ENCODE data around the gene NLGN3. TPM values are rescaled to one million over a fixed set of nuclear protein-coding genes. Genes with fewer than 3 reads are reported as not detected.
A peak's percentile ranks its signal among the peaks of the same experiment; 100 is the strongest.
"Not testable (repeated sequence)": the region's sequence is repeated elsewhere in the genome, so short reads cannot be mapped to it uniquely, and the experiment has no call there.

Gene NLGN3
- total RNA-seq, 1 donor from 2014 or later = 0.24 TPM

DNA sequence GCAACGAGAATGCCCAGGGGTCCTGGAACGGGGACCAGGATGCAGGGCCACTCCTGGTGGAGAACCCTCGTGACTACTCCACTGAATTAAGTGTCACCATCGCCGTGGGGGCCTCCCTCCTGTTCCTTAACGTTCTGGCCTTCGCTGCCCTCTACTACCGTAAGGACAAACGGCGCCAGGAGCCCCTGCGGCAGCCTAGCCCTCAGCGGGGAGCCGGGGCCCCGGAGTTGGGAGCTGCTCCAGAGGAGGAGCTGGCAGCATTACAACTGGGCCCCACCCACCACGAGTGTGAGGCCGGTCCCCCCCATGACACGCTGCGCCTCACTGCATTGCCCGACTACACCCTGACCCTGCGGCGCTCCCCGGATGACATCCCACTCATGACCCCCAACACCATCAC lies 24.9 kb downstream of the NLGN3 start:
- no peak for DNase-seq (ENCODE audit: low read depth)

DNA sequence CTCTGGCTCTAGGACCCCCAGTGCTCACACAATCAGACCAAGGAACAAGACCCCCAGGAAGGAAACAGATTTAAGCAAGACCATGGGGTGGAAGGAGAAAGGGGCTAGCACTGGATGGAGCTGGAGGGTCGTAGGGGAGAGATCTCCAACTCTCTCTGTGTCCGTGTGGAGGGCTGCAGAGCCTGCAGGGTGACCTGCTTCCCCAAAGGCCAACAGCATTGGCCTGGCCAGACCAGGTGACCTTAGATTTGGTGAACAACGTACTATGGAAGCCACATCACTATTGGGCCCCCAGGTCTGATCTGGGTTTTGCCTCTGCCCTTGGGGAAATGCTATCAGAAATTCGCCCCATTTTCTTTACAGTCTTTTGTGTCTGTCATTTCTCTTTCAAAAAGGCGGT lies 26.0 kb downstream of the NLGN3 start:
- no peak for DNase-seq (ENCODE audit: low read depth)

DNA sequence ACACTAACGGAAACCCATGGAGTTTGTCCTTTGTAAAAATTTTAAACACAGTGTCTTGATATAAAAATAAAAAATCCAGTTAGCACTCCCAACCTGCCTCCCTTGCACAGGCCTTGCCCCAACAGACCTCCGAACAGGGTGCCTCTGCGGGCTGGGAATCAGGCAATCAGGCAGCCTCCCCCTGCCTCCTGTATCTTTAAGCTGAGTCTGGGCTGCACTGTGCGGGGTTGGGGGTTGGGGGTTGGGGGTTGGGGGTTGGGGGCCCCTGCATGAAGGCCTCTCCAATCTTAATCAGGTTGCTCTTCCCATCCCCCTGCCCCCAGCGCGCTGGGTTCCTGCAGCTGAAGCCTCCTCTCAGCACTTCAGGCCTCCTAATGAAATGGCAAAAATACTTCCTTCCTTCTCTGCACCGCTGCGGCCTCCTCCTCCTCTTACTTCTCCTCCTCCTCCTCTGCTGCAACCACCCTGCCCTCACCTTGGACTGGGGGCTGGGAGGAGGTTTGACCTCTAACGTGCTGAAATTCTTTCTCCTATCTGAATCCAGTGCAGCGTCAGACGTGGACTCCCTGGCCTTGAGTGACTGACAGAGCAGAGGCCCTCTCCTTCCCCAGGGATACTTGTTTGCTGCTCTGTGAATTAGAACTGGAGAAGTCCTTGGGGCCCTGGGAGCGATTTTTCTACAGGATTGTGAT lies 26.6 kb downstream of the NLGN3 start:
- DNase-seq (ENCODE audit: low read depth) = no peak

- no peak for DNase-seq (ENCODE audit: low read depth)
Measured at GRCh38 chrX:71173440-71173839, 28.8 kb downstream of the NLGN3 start.

DNA sequence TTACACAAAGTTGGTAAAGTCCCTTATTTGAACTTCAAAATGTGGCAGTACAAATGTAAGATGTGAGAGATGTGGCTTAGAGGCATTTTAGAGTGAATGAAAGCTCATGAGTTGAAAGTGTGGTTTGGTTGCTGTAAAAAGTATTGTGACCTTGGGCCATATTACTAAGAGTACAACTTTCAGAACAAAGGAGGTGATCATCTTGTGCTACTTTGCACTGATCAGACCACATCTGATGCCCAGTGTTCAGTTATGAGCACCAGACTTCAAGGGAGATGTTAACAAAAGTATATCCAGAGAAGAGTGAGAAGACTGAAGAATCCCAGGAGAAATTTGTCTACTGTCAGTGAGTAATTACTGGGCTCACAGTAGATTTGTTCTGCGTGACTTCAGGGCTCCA lies 30.2 kb downstream of the NLGN3 start:
- DNase-seq (ENCODE audit: low read depth) = no peak

DNA sequence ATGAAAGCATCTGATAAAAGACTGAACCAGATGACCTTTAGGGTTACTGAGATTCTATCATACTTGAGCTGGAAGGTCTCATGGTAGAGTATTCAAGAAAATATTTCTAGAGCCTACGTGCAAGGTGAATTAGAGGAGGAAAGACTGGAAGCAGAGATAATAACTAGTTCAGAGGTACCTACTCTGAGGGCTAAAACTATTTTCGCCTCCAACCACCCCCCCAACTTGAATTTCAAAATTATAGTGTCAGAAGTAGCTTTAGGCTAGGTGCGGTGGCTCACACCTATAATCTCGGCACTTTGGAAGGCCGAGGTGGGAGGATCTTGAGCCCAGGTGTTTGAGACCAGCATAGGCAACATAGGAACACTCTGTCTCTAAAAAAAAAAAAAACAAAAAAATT lies 30.9 kb downstream of the NLGN3 start:
- DNase-seq (ENCODE audit: low read depth) = no peak

DNA sequence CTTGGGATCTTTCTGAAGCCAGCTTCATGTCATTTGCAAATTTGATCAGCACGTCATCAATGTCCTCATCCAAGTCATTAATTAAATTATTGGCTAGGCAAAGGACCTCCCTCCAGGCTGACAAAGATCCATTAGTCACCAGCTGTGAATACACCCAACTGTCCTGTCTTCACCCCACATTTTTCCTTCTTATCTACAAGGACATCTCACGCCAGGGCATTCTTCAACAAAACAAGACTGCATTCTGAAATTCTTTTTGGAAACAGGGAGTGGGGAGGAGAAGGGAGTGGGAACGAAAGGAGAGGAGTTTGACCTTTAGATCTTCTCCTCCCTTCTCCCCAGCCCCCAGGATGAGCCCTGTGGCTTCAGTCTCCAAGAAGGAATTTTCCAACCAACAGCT lies 32.7 kb downstream of the NLGN3 start:
- DNase-seq (ENCODE audit: low read depth) = no peak

DNA sequence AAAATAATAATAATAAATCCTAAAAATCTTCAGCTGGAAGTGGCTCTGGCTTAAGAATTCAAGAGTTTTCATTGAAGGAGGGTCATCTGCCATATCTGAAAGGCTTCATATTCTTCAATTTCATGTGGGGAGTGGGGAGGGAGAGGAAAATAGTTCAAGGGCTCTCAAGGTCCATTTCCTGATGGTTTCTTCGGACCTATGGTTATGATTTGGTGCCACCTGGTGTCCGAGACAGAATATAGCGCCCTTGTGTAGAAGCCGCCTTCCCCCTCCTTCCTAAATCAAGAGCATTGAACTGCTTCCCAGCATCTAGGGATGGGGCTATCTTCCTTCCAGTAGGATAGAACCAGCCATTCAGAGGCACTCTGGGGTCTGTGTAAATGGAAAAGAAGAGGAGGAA lies 34.3 kb downstream of the NLGN3 start:
- DNase-seq (ENCODE audit: low read depth) = peak; percentile 68

DNA sequence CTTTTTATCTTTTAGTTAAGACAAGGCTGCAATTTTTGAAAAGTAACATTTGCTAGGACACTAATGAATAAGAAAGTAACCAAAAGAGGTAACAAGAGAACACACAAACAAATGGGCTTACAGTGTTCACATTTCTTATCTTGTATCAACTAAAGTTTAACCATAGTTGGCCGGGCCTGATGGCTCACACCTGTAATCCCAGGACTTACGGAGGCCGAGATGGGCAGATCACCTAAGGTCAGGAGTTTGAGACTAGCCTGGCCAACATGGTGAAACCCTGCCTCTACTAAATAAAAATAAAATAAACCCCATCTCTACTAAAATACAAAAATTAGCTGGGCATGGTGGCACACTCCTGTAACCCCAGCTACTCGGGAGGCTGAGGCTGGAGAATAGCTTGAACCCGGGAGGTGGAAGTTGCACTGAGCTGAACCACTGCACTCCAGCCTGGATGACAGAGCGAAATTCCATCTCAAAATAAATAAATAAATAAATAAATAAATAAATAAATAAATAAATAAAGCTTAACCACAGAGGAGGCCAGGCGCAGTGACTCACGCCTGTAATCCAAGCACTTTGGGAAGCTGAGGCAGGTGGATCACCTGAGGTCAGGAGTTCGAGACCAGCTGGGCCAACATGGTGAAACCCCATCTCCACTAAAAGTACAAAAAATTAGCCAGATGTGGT lies 36.1 kb downstream of the NLGN3 start:
- not testable (repeated sequence) for DNase-seq (ENCODE audit: low read depth)

- no peak for DNase-seq (ENCODE audit: low read depth)
Measured at GRCh38 chrX:71181558-71181909, 36.9 kb downstream of the NLGN3 start.

DNA sequence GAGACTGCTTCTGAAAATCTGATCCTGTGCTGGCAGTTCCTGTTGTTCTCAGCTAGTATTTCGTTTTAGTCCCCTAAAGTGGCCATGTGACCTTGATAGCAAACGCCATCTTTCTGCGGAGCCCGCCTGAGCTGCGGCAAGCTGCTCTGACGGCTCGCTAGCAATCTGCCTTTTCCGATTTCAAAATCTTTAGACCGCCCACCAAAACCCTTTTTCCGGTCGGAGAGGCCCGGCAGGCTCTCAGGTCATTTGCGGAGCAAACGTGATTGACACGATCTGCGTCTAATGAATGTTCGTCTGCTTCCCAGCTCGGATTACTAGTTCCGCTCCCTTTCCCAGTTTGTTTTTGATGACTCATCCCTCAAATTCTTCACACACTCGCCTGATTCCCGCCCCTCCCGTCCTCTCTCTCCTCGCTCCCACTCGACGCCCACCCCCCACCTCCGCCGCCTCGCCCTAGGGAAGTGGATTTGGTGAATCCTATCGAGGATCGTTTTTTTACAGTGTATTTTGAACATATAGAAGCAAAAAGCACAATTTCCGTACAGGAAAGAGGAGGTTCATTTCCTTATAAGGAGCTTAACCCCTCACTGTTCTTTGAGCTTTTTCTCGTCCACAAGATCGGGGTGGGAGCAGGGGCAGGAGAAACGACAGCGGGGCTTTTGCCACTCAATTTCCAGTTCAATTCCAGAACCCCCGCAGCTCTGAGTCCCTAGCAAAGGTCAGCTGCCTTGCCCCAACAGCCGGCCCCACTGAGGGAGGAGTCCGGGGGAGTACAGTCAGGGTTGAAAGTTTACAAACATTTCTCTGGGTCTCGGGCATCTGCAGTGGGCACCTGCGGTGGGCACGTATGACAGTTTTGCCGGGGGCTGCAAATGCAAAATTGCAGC lies 37.5 kb downstream of the NLGN3 start:
- DNase-seq (ENCODE audit: low read depth) = peak; percentile 96

DNA sequence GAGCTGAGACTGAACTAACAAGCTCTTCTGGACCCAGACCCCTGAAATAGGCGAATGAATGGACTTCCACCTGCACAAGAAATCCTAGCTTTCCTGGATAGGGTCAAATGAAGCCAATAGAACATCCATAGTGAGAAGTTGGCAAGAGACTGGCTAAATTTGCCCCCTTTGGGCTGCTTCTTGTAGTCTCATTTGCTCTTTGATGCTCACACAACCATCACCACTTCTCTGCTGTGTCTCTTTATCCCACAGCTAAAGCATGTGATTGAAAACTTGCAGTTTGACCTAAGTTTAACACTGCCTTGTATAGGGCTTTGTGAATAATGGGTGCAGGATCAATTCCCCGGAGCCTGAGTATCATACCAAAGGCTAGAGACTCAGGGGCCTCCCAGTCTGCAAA lies 38.2 kb downstream of the NLGN3 start:
- no peak for DNase-seq (ENCODE audit: low read depth)

DNA sequence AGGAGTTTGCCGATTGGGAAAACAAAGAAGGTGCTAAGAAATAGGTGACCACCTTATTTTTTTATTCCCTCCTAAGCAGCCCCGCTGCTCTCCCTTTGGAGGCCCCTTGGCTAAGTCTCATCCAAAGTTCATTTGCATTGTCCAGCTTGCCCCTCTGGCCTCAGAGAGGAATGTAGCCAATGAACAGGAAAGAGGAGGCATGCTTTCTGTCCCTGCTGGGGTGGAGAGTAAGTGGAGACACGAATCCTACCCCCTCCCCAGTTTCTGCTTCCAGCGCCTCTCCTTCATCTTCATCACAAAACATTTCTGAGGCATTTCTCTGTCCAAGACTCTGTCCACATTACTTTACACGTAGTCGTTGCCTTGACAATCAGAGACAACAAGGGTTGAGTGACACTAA lies 38.7 kb downstream of the NLGN3 start:
- no peak for DNase-seq (ENCODE audit: low read depth)

DNA sequence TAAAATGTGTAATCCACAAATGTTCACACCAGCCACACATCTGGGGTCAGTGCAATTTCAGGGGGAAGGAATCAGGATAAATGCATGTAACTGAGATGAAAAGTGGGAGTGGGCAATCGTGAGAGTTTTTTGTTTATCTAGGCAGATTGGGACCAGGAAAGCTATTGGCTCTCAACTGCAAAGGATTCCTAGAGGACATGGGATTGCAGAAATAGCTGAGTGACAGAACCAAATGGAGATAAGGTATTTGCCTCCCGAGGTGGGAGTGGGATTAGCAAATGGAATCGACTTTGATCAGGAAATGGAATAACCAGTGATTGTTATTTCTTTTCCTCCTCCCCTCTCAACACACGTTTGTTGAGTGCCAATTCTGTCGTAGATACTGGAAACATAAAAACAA lies 39.5 kb downstream of the NLGN3 start:
- no peak for DNase-seq (ENCODE audit: low read depth)

- no peak for DNase-seq (ENCODE audit: low read depth)
Measured at GRCh38 chrX:71184803-71185495, 40.3 kb downstream of the NLGN3 start.

DNA sequence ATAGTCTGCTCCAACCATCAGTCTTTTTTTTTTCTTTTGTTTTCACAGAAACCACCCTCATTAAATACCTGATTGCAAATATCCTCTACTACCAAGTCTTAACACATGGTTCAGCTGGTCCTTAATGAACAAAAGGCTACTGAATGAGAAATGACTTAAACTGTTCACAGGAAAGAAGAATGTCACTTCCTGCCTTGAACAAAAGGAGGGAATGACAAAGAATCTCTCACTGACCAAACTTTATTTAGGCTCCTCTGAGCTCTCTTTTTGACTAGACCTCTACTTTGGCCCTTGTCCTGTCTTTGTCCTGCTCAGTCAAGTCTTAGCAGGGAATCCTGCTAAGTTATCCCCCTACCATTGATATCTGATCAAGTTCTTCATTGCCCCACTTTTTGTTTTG lies 46.6 kb downstream of the NLGN3 start:
- DNase-seq (ENCODE audit: low read depth) = no peak

GRCh38 chrX:71195964-71196649 lies 51.5 kb downstream of the NLGN3 start:
- no peak for DNase-seq (ENCODE audit: low read depth)

GRCh38 chrX:71198066-71198465 lies 53.4 kb downstream of the NLGN3 start:
- DNase-seq (ENCODE audit: low read depth) = no peak

DNA sequence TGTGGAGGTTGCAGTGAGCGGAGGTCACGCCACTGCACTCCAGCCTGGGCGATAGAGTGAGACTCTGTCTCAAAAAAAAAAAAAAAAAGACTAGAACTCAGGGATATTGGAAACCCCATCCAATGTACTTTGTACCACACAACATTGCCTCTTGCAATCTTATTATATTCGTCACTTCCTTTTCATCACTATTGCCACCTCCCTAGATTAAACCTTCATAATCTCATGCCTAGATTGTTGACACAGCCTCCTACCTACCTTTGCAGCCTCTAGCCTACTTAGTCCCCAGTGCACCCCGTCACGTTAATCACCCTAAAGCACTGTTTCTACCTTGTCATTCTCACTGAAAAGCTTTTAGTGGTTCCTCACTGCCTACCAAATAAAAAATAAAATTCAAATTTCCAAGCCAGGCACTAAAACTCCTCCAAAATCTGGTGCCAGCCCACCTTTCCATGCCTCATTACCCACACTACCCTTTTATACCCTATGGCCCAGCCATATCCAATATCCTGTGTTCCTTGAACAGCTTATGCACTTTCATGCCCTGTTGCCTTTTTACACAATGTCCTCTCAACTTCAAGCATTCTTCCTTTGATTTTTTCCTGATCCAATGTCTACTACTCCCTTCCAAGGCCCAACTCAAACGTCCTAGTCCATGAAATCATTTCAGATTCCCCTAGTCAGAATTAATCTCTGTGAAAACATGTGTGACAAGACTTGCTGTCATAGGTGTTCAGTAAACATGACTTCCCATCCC lies 54.8 kb downstream of the NLGN3 start:
- no peak for DNase-seq (ENCODE audit: low read depth)

DNA sequence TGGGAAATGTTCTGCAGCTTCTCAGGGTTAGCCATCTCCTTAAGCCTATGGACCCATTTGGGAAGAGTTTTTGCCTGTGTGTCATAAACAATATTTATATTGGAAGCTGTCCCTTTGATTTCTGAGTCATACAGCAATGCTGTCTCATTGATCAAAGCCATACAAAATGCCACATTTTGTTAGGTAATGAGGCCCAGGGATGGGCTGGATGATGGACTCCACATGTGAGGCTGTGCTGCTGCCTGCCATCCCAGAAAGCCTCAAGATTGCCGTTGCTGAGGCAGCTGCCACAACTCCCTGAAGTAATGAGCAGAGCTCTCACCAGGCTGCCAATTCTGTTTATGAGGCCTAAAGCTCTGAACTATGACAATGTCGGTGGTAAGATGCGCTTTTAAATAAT lies 66.2 kb downstream of the NLGN3 start:
- DNase-seq (ENCODE audit: low read depth) = no peak

Data from myocyte (in vitro differentiated cells).